Measurements from ENCODE around the gene MAN2B1. TPM values are rescaled to one million over a fixed set of nuclear protein-coding genes. Genes with fewer than 3 reads are reported as not detected.
A peak's percentile ranks its signal among the peaks of the same experiment; 100 is the strongest.

Gene MAN2B1
- total and polyA plus RNA-seq, 2 of the 13 experiments (the other 11 are each of a cell fraction or from before 2014, with no cell fraction given): 23.6 to 23.8 TPM

GRCh38 chr19:12639901-12640613, 26.5 kb downstream of the MAN2B1 start (continued):
- no peak for TF ChIP-seq ZNF740 (CRISPR knock-in tag; IDR thresholded peaks at IDR 0.05)
- no peak for TF ChIP-seq TRAFD1 (CRISPR knock-in tag; IDR thresholded peaks at IDR 0.05; ENCODE audit: borderline replicate concordance)
- TF ChIP-seq ZNF672 (CRISPR knock-in tag; IDR thresholded peaks at IDR 0.05): no peak
- no peak for TF ChIP-seq THRA (CRISPR knock-in tag; IDR thresholded peaks at IDR 0.05; ENCODE audit: borderline replicate concordance)
- no peak for TF ChIP-seq ZNF460 (CRISPR knock-in tag; IDR thresholded peaks at IDR 0.05; ENCODE audit: borderline replicate concordance)
- TF ChIP-seq CHD4 (IDR thresholded peaks at IDR 0.05; ENCODE audit: borderline replicate concordance, low read length): no peak
- TF ChIP-seq SRSF9 (IDR thresholded peaks at IDR 0.05; ENCODE audit: borderline replicate concordance, insufficient read depth, low read depth, low read length, poor library complexity, severe bottlenecking): no peak
- TF ChIP-seq ZNF552 (CRISPR knock-in tag; IDR thresholded peaks at IDR 0.05; ENCODE audit: borderline replicate concordance): no peak
- TF ChIP-seq SNAPC2 (CRISPR knock-in tag; IDR thresholded peaks at IDR 0.05): no peak
- no peak for TF ChIP-seq DNMT1 (CRISPR knock-in tag; IDR thresholded peaks at IDR 0.05)
- TF ChIP-seq CEBPZ (IDR thresholded peaks at IDR 0.05; ENCODE audit: low read length): no peak
- no peak for TF ChIP-seq MEIS2 (CRISPR knock-in tag; IDR thresholded peaks at IDR 0.05)
- TF ChIP-seq ZNF513 (CRISPR knock-in tag; conservative IDR thresholded peaks at IDR 0.05): no peak
- TF ChIP-seq SP5 (CRISPR knock-in tag; IDR thresholded peaks at IDR 0.05; ENCODE audit: borderline replicate concordance, low read depth): no peak
- no peak for TF ChIP-seq SIX1 (CRISPR knock-in tag; IDR thresholded peaks at IDR 0.05; ENCODE audit: borderline replicate concordance)
- TF ChIP-seq ZMYM2 (CRISPR knock-in tag; IDR thresholded peaks at IDR 0.05): 0 out of 2 replicates have a peak, but pooled peaks have one; percentile 42
- TF ChIP-seq ZFP36 (IDR thresholded peaks at IDR 0.05; ENCODE audit: borderline replicate concordance, low read depth, low read length, partially characterized antibody): no peak
- peak; percentile 19; the same call in 1 of the 2 replicates for TF ChIP-seq FOSL2 (CRISPR knock-in tag; IDR thresholded peaks at IDR 0.05)
- no peak for TF ChIP-seq ZNF275 (CRISPR knock-in tag; IDR thresholded peaks at IDR 0.05; ENCODE audit: borderline replicate concordance)

Data from HepG2 (cell line).